NOMO-1 treated with dmso at 0.1 percent for 144 hours (cell line): ENCODE measurements around the gene RPL3.

ENCODE experiments used
- DNase-seq: peaks from one replicate; lab custom pipeline; 2025; ENCODE audit not compliant: unreplicated experiment; lab: John Stamatoyannopoulos, UW

The RPL3 gene

GRCh38 chr22:39317775-39318506, 1.5 kb downstream of the RPL3 start:
- DNase-seq, result no peak

GRCh38 chr22:39317084-39317774, 2.2 kb downstream of the RPL3 start:
- DNase-seq, result no peak

- peak; percentile 72 for DNase-seq
Observed at GRCh38 chr22:39316440-39317083, 2.9 kb downstream of the RPL3 start.

- DNase-seq, result no peak
Observed at GRCh38 chr22:39315389-39315788, 4.0 kb downstream of the RPL3 start.

GRCh38 chr22:39314251-39314971, 5.0 kb downstream of the RPL3 start:
- DNase-seq, result no peak

GRCh38 chr22:39313258-39314001, 6.0 kb downstream of the RPL3 start:
- DNase-seq, result no peak

- DNase-seq, result no peak
Observed at GRCh38 chr22:39312410-39312809, 7.0 kb downstream of the RPL3 start.

GRCh38 chr22:39311592-39312400, 7.6 kb downstream of the RPL3 start:
- no peak for DNase-seq

- DNase-seq, result no peak
Observed at GRCh38 chr22:39309881-39310714, 9.3 kb downstream of the RPL3 start.

- no peak for DNase-seq
Observed at GRCh38 chr22:39309364-39309861, 10.0 kb downstream of the RPL3 start.

- DNase-seq, result peak; percentile 73
Observed at GRCh38 chr22:39308614-39309363, 10.6 kb downstream of the RPL3 start.

- no peak for DNase-seq
Observed at GRCh38 chr22:39306456-39307361, 12.7 kb downstream of the RPL3 start.

- DNase-seq, result no peak
Observed at GRCh38 chr22:39303892-39304671, 15.3 kb downstream of the RPL3 start.

GRCh38 chr22:39303358-39303757, 16.1 kb downstream of the RPL3 start:
- no peak for DNase-seq

GRCh38 chr22:39302431-39302960, 16.9 kb downstream of the RPL3 start:
- no peak for DNase-seq

GRCh38 chr22:39301926-39302325, 17.5 kb downstream of the RPL3 start:
- no peak for DNase-seq
